C4-2B (cell line): ENCODE measurements around the gene SLC51A.
"Not testable (repeated sequence)": the region's sequence is repeated elsewhere in the genome, so short reads cannot be mapped to it uniquely, and the experiment has no call there.

Experiments used
- H3K27ac ChIP-seq: fragments of 450-650 bp; 2 replicates; pipeline ENCODE4 v1.5.1; 2017
- CTCF ChIP-seq: fragments of 450-650 bp; conservative IDR thresholded peaks from 2 replicates; pipeline ENCODE4 v1.5.1; 2017; ENCODE audit warnings: mild to moderate bottlenecking
- ZFX ChIP-seq: fragments of 450-650 bp; IDR thresholded peaks from 2 replicates; pipeline ENCODE4 v1.6.1; 2017

Gene SLC51A

GRCh38 chr3:196240424-196240823 lies 24.1 kb downstream of the SLC51A start:
- H3K27ac ChIP-seq, result no peak overlapping the region
- TF ChIP-seq CTCF (no peak), ZFX (no peak)

- no peak overlapping the region for H3K27ac ChIP-seq
- no peak for TF ChIP-seq CTCF
- no peak for TF ChIP-seq ZFX
Observed at GRCh38 chr3:196241704-196242103, 25.4 kb downstream of the SLC51A start.

GRCh38 chr3:196244166-196244565 lies 27.8 kb downstream of the SLC51A start:
- not testable (repeated sequence) for H3K27ac ChIP-seq

- no peak for TF ChIP-seq CTCF
- no peak overlapping the region for H3K27ac ChIP-seq
Observed at GRCh38 chr3:196246612-196247308, 30.4 kb downstream of the SLC51A start.

GRCh38 chr3:196251918-196252317 lies 35.6 kb downstream of the SLC51A start:
- TF ChIP-seq CTCF (no peak), ZFX (no peak)
- H3K27ac ChIP-seq, result no peak overlapping the region

GRCh38 chr3:196254376-196255283 lies 38.3 kb downstream of the SLC51A start:
- TF ChIP-seq ZFX (no peak), CTCF (no peak)
- no peak overlapping the region for H3K27ac ChIP-seq

- no peak overlapping the region for H3K27ac ChIP-seq
- no peak for TF ChIP-seq CTCF
- TF ChIP-seq ZFX, result no peak
Observed at GRCh38 chr3:196255776-196256175, 39.4 kb downstream of the SLC51A start.
